DMS114 treated with DMSO at 0.1 percent for 48 hours (cell line): ENCODE results near the gene ARMH3.

Source experiments
- DNase-seq: peaks from one replicate; lab custom pipeline; 2025; ENCODE audit not compliant: unreplicated experiment; lab: John Stamatoyannopoulos, UW

The ARMH3 gene

DNA sequence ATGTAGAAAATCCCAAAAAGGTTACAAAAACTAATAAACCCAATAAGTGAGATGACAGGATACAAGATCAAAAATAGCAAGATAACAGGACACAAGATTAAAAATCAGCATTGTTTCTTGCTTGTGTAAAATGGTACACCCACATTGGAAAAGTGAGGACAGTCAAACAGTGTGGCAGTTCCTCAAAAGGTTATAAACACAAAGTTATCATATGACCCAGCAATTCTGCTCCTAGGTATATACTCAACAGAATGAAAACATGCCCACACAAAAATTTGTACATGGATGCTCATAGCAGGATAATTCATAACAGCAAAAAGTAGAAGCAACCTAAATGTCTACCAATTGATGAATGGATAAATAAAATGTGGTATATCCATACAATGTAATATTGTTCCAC, 105.8 kb downstream of the ARMH3 start:
- DNase-seq, result no peak

DNA sequence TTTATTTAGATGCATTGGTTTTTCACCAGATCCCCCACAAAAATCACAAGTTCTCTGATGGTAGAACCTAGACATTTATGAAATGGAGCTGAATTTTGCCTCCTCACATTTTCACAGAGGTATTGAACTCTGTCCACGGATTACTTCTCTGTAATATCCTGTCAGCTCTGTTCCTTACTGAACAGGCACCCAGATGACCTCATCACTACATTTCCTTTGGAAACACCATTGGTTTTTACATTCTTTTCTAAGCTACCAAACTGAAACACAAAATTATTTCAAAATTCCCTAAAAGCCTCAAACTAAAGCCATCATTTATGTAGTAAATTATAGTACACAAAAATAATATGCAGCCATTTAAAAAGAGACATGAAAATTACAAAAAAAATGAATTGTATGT, 114.1 kb downstream of the ARMH3 start:
- no peak for DNase-seq

DNA sequence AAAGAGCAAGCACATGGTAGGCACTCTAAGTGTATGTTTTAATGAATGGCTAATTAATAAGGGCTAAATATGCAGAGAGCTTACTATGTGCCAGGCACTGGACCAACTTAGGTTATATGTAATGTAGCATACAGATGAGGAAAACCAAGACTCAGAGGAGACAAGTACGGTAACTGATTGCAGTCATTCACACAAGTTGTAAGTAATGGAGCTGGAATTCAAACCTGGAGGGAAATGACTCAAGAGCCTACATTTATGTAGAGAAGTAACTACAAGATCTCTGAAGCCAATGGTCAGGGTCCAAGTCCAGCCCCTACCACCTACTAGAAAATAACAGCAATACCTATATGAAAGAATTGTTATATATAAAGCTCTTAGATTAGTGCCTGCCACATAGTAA, 115.1 kb downstream of the ARMH3 start:
- no peak for DNase-seq

DNA sequence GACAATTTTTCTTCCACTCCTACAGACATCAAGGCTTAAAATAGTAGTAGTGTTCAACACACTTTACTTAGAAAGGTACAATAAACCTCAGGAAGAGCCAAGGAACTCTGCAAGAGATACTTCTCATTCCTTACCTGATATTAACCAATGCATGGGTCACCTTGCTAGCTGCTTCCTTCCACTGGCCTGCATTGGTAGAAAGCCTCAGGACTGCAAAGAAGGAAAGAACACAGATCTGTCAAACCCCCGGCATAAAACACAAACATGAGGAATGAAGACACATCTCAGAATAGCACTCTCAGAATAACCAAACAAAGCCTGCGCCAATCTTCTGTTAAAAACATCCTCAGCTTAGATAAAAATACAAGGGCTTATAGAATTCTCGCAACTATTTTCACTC, 116.2 kb downstream of the ARMH3 start:
- no peak for DNase-seq

DNA sequence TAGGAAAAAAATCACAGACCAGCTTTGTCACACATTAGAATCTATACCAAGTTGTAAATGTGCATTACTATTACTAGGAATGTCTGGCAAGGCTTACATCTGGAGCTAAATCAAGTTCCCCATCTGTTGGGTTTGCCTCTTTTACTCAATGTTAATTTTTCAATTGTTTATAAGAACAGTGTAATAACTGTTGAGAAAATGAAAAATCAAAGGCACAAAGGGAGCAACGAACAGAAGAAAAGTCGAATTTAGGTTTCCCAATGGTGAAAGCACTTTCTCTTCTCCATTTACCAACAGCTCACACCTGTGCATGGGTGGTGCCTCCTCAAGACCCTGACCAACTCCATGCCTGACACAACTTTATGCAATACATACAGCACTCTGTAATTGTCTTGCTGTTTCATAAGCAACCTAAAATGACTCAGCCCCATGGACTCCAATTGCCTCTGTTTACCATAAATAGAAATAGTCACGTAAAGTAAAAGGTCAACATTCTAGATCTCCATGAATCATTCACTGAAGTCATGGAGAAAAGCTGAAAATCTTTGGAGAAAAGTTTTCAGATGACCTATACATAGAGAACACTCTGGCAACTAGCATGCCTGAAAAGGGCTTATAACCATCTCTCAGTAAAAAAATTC, 116.8 kb downstream of the ARMH3 start:
- no peak for DNase-seq

DNA sequence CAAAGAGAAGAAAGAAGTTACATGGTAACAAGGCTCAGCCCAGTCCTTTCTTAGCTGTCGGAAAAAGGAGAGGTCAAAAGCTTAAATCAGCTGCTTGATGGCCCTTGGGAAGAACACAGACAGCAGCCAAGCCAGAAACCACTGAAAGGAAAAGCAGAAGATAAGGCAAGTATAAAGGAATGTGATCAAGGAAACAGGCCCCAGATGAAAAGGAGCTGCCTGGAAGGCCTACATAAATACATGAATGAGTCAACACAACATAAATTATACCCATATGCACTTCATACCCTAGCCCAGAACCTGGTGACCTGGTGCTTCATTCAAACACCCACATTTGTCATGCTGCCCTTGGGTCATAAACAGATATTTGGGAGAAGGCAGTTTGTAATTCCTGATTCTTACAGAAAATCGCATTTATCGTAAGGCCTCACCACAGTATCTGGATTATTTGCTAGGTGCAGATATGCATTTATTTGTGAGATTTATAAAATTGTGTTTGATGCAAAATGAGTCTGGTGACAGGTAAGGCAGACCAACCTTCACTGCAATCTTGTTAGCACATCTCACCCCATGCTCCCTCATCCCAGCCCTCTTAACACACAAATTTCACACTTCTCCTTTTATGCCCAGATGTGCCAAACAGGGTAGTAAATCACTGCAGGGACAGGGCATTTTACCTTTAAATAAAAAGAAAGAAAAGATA, 117.5 kb downstream of the ARMH3 start:
- no peak for DNase-seq

DNA sequence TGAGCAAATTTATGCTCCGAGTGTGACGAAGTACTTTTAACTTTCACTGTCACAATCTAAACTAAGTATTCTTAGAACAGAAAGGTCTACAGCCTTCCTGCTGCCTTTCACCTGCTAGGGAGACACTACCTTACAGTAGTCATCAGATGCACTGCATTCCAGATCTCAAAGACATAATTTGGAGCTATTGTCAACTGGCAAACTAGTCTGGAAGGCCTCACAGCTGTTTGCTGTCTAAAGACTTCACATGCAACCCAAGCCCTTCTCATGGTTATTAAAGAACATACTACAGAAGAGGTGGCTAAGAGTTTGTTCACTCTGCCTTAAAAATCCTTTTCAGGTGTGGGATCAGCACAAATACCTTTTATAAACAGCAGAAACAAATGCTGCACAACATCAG, 120.5 kb downstream of the ARMH3 start:
- DNase-seq, result no peak

DNA sequence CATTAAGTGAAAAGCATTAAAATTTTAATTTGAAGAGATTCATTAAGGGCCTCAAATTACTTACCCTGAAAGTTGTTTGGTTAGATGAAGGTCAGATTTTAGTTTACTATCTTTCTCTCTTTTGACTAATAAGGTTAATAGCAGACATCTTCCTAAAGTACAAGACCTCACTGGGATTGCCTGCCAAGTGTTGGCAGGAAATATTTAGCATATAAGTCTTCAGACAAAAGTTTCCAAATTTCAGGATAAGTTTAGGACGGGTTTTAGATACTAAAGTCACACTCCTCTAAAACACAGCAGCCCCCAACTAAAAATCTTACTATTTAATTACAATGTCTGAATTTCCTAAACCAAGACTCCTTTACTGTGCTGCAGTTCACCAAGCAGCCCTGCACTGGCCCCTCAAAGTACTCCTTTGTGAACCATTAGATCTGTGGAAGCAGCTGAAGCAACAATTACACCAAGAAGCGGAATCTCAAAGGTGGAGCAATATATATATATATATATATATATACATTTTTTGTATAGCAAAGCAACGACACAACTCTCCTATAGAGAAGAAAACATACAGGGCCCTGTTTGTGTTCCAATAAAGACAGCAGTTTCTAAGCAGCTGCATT, 121.2 kb downstream of the ARMH3 start:
- DNase-seq, result no peak

DNA sequence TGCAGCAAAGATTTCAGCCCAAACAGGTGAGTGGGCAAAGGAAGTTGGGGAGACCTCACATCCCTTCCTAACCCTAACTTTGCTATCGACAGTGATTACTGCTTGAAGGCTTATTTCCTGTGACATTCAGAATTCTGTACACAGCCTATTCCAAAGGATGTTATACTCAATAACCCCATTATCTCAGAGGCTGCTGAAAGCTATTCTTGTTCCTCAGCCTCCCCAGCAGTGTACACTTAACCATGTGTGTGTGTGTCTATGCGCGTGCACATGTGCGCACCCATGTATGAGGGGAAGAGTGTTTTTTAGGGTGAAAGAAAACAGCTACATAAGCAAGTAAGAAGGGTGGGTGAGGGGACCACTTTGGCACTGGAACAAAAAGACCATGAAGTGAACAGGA, 122.0 kb downstream of the ARMH3 start:
- no peak for DNase-seq

DNA sequence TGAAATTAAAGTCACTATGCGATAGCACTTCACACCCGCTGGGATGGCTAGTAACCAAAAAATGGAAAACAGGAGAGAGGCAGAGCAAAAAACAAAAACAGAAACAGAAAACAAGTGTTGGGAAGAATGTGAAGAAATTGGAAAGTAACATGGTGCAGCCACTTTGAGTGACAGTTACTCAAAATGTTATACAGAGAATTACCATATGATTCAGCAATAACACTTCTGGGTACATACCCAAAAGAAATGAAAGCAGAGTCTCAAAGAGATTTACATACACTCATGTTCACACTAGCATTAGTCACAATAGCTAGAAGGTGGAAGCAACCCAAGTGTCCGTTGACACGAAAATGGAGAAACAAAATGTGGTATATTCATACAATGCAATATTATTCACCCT, 123.8 kb downstream of the ARMH3 start:
- DNase-seq, result no peak

DNA sequence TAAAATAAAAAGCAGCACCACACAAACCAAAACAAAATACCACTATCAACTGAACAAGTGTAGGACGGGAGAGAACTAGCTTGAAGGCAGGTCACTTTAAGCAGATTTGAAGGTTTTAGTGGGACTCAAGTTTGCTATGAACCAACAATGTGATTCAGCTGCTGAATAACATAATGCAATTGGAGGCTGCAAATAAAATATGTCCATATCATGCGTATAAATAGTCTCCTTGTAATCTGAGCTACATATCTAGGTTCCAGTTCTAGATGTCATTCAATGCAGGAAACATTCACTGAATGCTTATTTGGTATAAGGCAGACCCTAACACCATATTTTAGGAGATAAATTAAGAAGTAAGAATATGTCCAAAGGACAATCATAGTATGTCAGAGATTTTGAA, 130.9 kb downstream of the ARMH3 start:
- no peak for DNase-seq

DNA sequence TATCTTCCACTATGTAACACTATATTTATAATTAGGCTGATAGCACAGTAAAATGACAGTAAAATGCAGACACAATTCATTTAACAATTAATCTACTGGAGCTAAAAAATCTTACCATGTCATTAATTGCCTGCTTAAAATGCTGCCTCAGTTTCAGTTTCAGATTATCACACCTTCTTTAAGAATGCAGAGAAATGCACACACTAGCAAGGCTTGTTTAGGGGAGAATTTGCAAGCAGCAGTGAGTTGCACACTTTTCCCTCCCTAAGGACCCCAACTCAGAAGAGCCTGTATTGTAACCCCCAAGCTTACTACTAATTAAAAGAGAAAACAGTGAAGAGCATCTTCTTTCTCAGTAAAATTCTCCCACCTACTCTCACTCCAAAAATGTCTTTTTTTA, 132.7 kb downstream of the ARMH3 start:
- DNase-seq, result no peak

DNA sequence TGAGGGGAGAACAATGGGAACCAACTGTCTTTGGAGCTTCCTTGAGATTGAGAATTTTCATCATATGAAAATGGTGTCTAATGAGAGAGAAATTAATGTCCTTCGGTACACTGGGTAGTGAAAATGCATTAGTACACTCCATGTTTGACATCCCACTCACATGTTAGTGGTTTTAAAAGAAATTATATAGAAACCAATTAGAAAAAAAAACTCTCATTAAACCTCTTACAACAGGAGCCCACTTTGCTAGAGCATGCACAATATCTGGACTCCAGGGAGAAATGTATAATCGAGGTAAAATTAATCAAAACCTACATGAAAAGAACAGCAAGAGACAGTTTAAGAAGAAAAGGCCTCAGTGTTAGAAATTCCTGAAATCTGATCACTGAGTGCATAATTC, 133.1 kb downstream of the ARMH3 start:
- DNase-seq, result no peak

DNA sequence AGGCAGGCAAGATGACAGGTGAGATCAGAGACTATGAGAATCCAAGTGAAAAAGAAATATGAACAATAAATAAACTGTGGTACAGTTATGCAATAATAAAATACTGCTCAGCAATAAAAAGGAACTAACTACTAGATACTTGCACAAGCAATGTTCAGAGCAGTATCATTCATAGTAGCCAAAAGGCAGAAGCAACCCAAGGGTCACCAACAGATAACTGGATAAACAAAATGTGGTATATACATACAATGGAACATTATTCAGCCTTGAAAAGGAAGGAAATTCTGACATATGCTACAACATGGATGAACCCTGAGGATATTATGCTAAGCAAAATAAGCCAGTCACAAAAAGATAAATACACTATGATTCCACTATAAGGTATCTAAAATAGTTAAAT, 135.4 kb downstream of the ARMH3 start:
- no peak for DNase-seq

DNA sequence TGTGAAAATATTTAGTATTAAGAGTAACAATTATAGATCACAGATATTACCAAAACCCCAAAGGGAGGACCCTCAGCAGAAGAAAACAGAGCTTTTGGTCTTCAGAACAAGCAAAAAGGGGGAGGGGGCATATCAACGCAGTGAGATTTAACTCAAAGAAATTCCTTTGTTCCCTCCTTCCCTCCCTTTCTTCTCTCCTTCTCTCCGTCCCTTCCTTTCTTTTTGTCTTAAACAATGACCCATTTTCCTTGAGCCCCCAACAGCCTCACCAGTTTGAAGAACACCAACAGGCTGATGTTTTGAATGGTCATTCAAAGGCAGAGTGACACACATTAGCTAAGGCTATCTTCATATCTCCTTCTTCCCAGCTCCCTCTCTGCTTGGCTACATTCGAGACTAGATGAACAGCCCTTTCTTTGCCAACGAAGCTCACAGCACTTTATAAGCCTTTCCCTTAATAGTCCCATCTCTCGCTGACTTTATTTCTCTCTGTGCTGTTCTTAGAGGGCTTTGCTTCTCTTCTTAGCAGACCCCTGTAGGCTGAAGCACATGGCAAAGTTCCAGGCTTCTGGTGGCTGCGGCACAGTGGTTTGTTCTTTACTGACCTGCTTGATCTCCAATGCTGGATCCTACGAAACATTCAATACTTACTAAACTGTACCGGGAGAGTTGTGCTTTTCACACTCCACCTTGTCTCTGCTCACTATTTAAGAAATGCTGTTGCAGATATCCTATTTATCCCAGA, 136.8 kb downstream of the ARMH3 start:
- DNase-seq, result no peak

DNA sequence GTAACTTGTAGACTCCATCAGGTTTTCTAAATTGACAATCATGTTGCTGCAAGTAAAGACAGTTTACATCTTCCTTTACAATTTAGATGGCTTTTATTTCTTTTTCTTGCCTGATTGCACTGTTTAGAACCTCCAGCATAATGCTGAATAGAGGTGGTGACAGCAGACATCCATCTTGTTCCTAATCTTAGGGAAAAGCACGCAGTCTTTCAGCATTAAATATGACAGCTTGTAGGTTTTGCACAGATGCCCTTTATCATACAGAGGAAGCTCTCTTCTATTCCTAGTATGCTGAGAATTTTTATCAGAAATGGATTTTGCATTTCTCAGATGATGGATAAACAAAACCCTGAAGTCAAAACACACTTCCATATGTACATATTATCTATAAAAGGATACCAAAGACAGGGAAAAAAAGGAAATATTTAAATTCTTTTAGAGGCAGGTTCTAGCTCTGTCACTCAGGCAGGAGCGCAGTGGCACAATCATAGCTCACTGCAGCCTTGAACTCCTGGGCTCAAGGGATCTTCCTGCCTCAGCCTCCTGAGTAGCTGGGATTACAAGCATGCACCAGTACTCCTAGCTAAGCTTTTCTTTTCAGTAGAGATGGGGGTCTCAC, 143.3 kb downstream of the ARMH3 start:
- no peak for DNase-seq

DNA sequence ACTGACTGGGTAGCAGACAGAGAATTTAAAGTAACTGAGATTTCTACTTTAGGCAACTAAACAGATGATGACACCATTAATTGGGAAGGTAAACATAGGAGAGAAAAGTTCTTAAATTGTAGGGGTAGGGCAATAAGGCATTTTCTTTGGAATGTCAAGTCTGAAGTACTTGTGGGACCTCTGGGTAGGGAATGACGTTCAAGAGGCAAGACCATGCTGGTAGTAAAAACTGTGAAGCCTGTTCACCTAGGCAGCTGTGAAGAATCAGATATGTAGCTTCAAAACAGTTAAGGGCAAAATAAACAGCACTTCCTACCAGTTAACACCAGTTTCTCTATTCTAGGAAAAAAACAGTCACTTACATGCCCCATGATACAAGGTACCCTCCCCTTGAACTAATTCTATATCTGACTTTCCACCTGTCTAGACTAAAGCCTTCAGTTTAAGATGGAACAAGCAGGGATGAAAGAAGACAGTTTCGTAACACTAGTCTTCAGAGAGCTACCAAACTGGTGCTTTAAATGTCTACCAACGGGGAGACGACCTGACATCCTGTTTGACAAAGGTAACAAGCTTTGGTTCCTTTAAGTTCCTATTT, 149.3 kb downstream of the ARMH3 start:
- DNase-seq, result no peak

DNA sequence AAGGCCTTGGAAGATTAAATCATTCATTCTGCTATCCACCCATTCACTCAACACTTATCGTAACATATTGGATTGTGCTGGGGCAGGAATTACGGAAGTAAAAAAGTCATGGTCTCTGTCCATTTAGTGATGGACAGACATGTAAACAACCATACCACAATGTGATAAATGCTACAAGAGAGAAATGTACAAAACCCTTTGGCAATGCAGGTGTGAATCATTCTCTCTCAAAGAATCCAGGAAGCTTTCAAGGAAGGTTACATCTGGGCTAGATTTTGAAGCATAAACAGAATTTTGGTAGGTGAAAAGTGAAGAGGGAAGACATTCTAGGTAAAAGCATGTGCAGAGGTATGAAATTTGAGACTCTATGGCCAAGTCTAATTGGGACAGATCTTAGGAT, 150.7 kb downstream of the ARMH3 start:
- DNase-seq, result no peak

DNA sequence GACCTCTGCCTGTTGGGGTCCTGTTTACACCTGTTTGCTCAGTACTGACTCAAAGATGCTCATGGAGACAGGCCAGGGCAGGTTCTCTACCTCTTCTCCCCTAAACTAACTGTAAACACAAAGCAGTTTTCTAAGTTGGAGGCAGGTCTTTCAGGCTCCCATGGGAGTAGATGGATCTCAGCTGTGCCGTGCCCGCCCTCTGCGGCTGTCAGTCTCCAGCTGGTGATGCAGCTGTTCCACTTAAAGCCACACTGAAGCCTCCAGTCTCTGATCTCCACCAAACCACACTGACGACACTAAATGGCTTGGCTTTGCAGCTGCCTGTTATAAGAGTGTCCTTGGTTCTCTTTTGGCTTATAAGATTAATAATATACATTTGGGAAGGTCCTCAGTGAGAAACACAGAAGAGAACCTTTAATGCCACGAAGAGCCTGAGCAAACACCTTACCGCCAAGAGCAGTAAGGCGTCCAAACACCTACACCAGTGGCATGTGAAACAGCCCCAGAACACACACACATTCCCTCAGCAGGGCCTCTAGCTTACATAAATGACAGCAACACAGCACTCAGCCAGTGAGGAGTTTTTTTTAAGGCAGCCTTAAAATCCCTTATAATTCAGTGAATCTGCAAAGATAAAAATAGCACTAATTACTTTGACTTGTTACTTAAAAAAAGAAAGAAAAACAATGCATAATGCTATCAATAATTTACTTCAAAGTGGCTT, 152.0 kb downstream of the ARMH3 start:
- DNase-seq, result no peak

DNA sequence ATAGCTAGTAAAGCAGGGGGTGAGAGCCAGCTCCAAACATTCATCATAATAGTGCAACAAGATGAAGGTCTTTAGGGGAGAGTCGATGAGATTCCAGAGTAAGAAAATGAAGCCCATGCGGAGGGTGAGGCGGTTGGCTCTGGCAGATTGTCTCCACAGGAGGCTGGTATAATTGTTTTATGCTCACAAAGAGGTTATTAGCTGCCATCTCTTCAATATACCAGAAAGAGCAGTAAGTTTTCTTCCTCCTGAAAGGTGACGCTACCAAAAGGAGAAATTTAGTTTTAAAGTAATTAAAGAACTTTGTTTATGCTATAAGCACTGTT, 153.2 kb downstream of the ARMH3 start:
- DNase-seq, result no peak
